ENCODE results near the gene RELT. TPM values are rescaled to one million over a fixed set of nuclear protein-coding genes. Genes with fewer than 3 reads are reported as not detected.
A peak's percentile ranks its signal among the peaks of the same experiment; 100 is the strongest.

Gene RELT
- total and polyA plus RNA-seq, 2 experiments from 2014 or later: 9.3 to 18.7 TPM

DNA sequence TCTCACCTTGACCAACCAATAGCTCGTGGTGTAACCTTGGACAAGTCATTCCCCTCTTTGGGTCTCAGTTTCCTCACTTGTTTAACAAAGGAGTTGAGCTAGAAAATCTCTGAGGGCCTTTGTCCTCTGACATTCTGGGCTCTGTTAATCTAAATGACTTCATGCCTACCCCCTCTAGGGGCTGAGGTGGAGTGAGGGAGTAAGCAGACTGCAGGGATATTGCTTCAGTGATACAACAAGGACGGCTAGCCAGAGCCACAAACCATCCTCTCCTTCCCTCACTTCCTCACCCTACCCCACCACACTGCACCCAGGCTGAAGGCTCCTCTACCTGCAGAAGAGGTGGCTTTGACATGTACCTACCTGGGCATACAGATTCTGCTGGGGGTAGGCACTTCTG, 34.8 kb downstream of the RELT start:
- Histone ChIP-seq H3K27ac (no peak overlapping the region), H3K27me3 (no peaks in the 10 kb centered on the region), H3K4me1 (ENCODE audit: low read depth) (peaks cover 3% of the 10 kb centered on the region), H3K4me3 (no peak overlapping the region), H3K9me3 (ENCODE audit: low read depth) (no peaks in the 10 kb centered on the region), H3K36me3 (peaks cover 4% of the 10 kb centered on the region)
- no peak for DNase-seq (ENCODE audit: low read depth in 1 of 2, low spot score in 1 of 2)
- TF ChIP-seq, protein P1, sequence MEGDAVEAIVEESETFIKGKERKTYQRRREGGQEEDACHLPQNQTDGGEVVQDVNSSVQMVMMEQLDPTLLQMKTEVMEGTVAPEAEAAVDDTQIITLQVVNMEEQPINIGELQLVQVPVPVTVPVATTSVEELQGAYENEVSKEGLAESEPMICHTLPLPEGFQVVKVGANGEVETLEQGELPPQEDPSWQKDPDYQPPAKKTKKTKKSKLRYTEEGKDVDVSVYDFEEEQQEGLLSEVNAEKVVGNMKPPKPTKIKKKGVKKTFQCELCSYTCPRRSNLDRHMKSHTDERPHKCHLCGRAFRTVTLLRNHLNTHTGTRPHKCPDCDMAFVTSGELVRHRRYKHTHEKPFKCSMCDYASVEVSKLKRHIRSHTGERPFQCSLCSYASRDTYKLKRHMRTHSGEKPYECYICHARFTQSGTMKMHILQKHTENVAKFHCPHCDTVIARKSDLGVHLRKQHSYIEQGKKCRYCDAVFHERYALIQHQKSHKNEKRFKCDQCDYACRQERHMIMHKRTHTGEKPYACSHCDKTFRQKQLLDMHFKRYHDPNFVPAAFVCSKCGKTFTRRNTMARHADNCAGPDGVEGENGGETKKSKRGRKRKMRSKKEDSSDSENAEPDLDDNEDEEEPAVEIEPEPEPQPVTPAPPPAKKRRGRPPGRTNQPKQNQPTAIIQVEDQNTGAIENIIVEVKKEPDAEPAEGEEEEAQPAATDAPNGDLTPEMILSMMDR (IDR thresholded peaks at IDR 0.05; ENCODE audit: low read depth, low read length): no peak

DNA sequence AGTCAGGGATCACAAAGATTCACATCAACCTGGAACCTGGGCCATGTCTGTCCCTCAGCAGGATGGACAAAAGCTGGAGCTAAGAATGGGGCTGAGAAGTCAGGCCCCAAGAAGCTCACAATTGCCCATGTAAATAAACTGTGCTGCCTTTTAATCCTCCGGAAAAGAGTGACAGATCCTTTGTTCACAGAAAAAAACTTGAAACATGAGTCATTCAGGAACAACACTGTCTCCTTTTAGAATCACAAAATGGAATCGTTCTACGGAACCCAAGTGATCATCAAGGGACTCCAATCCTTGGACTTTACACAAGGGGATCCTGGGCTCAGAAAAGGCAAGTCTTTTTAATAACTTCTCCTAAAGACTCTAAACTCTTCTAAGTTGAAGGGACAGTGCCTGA, 36.1 kb downstream of the RELT start:
- TF ChIP-seq, protein P1 (IDR thresholded peaks at IDR 0.05; ENCODE audit: low read depth, low read length): no peak
- H3K4me3 ChIP-seq: no peak overlapping the region
- no peaks in the 10 kb centered on the region for H3K9me3 ChIP-seq (ENCODE audit: low read depth)
- H3K4me1 ChIP-seq (ENCODE audit: low read depth): peaks cover 3% of the 10 kb centered on the region
- H3K27me3 ChIP-seq: no peaks in the 10 kb centered on the region
- H3K36me3 ChIP-seq: peaks cover 4% of the 10 kb centered on the region
- no peak for DNase-seq (ENCODE audit: low read depth in 1 of 2, low spot score in 1 of 2)
- H3K27ac ChIP-seq: no peak overlapping the region

DNA sequence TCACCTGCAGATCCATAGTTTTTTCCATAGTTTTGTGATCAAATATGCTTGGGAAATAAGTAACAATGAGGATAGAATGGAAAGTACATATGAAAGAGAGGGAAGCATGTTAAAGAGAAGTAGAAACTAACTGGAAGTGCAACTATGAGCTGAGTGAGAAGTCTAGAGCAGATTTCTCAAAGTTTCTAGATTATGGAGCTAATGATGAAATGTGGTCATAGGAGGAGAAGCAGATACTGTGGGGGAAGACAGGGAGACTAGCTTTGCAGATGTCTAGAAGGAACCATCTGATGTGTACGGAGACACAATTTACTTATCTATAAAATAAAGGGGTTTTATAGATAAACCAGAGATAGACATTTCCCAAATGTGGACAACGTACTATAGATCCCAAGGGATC, 37.1 kb downstream of the RELT start:
- peaks cover 3% of the 10 kb centered on the region for H3K4me1 ChIP-seq (ENCODE audit: low read depth)
- peaks cover 10% of the 10 kb centered on the region for H3K36me3 ChIP-seq
- no peak overlapping the region for H3K4me3 ChIP-seq
- H3K9me3 ChIP-seq (ENCODE audit: low read depth): no peaks in the 10 kb centered on the region
- TF ChIP-seq, protein P1 (IDR thresholded peaks at IDR 0.05; ENCODE audit: low read depth, low read length): no peak
- H3K27me3 ChIP-seq: no peaks in the 10 kb centered on the region
- H3K27ac ChIP-seq: no peak overlapping the region
- no peak for DNase-seq (ENCODE audit: low read depth in 1 of 2, low spot score in 1 of 2)

DNA sequence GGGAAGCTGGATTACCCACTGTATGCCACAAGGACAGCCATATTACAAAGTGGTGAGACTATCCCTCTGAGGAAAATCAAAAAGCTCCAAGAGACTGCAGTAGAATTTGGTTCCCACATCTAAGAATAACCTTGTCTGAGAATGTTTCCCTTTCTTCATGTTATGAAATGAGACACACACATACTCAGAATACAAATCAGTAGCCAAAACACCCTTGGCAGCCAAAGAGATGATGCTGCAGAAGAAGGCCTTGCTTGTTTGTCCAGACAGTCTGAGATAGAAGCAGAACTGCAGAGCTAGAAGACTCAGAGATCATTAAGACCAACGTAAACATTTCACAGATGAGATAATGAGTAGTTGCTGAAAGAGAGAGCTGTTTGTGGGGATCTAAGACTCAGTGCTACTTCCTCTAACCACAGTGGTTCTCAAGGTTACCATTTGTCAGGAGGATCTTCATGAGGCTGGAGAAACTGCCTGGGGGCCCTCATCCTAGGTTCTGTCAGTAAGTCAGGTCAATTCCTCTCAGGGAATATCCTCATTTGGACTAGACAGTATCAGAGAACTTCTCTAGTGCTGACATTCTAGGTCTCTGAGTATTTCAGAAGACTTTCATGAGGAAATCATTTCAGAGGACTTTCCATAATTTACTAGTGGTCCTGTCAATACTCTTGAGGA, 38.9 kb downstream of the RELT start:
- H3K4me3 ChIP-seq: no peak overlapping the region
- no peaks in the 10 kb centered on the region for H3K27me3 ChIP-seq
- peaks cover 3% of the 10 kb centered on the region for H3K4me1 ChIP-seq (ENCODE audit: low read depth)
- H3K9me3 ChIP-seq (ENCODE audit: low read depth): no peaks in the 10 kb centered on the region
- no peak overlapping the region for H3K27ac ChIP-seq
- TF ChIP-seq, protein P1 (IDR thresholded peaks at IDR 0.05; ENCODE audit: low read depth, low read length): no peak
- peak in 1 of 2 donors; percentile 53 for DNase-seq (ENCODE audit: low read depth in 1 of 2, low spot score in 1 of 2)
- peaks cover 6% of the 10 kb centered on the region for H3K36me3 ChIP-seq

DNA sequence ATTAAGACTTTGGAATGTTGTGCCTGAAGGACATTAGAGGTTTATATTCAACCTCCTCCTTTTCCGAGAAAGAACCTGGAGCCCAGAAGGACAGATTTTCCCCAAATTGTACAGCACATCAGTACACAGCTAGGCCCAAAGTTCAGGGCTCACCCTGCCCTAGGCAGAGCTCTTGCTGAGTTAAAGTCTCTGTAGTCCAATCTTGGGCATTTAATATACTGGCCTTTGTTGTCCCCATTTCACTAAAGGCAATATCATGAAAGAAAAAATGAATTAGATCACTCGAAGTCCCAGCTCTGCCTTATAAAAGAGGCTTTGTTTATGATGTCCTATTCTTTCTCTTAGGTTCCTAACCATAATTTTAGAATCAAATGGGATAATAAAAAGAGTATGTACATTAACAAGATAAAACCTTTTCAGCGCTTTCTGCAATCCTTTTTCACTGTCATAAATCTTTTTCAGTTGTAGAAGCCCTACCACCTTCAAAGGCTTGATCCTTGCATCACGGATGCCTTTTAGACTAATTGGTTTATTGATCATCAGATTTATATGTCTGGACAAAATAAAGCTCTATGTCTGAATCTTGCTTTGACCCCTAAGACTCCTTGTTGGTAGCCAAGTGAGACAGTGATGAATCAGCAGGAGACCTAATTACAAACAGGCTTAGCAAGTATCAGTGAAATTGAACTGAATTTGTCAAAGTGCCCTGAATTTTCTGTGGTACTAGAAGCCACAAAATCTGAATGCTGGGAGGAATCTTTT, 39.8 kb downstream of the RELT start:
- Histone ChIP-seq H3K27ac (no peak overlapping the region), H3K36me3 (peaks cover 6% of the 10 kb centered on the region)
- TF ChIP-seq, protein P1 (IDR thresholded peaks at IDR 0.05; ENCODE audit: low read depth, low read length): no peak

More for the DNA sequence above, 39.8 kb downstream of the RELT start:
- Histone ChIP-seq H3K4me3 (no peak overlapping the region), H3K9me3 (ENCODE audit: low read depth) (no peaks in the 10 kb centered on the region), H3K27me3 (no peaks in the 10 kb centered on the region), H3K4me1 (ENCODE audit: low read depth) (peaks cover 4% of the 10 kb centered on the region)
- DNase-seq (ENCODE audit: low read depth in 1 of 2, low spot score in 1 of 2): no peak
